Measurements from ENCODE around the gene TFDP2.
"Not testable (repeated sequence)": the region's sequence is repeated elsewhere in the genome, so short reads cannot be mapped to it uniquely, and the experiment has no call there.

Gene TFDP2

DNA sequence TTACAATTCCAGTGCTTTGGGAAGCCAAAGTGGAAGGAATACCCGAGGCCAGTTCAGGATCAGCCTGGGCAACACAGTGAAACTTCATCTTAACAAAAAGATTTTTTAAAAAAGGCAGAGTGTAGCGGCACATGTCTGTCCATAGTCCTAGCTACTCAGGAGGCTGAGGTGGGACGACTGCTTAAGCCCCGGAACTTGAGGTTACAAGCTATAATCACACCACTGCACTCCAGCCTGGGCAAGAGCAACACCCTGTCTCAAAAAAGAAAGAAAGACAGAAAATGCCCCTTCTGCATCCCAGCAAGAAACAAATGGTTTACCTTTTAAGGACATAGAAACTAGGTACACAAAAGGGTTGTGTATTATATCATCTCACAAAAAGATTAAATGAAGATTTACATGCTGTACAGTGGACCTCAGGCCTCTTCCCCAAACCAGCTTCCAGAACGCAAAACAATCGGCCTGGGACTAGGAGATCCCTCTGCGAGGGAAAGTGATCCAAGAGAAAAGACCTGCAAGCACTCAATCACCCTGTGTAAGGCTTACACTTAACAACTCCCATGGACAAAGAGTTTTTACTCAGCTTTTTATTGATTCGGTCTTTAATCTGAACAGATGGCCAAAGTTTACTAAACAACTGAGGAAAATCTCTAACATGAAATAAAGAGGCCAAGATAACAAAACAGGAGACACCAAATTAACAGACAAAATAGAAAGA is 21.2 kb downstream of the TFDP2 start:
- DNase-seq (ENCODE audit: low spot score) = no peak

DNA sequence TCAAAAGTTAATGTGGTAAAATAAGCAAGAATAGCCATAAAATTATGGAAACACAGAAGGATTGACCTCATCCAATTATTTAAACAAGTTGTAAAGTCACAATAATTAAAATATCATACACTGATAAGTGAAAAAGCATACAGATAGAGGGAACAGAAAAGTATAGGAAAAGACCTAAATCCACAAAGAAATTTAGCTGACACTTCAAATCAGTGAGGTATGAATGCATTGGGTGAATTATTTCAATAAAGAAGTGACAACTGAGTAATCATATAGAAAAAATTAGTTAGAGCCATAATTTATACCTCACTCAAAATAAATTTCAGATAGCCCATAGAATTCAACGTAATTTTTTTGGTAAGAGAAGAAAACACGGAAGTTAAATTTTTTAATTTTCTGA is 25.1 kb downstream of the TFDP2 start:
- no peak for DNase-seq (ENCODE audit: low spot score)

DNA sequence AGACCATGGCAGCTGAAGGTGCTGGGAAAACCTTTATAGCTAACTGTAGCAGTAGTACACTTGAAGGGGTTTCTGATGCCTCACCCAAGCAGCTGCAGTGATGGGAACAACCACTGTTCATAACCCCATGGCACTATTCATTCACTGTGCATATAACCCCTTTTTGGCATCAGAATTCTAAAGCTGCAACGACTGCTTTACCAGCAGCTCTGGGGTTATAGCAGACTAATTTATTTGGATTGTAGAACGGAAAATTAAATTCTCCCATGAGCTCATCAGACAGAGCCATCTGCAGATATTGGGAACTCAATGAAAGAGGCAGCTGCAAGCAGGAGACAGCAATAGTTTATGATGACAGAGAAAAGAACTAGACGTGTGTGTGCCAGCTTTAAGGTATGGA is 28.6 kb downstream of the TFDP2 start:
- no peak for DNase-seq (ENCODE audit: low spot score)

DNA sequence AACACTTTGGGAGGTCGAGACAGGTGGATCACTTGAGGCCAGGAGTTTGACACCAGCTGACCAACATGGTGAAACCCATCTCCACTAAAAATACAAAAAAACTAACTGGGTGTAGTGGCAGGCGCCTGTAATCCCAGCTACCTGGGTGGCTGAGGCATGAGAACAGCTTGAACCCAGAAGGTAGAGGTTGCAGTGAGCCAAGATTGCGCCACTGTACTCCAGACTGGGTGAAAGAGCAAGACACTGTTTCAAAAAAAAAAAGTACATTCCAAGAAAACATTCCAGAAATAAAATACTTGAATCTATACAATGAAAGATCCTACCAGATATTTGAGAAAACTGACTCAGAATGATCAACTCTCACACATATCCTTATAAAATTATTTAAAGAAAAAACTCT is 30.4 kb downstream of the TFDP2 start:
- no peak for DNase-seq (ENCODE audit: low spot score)

DNA sequence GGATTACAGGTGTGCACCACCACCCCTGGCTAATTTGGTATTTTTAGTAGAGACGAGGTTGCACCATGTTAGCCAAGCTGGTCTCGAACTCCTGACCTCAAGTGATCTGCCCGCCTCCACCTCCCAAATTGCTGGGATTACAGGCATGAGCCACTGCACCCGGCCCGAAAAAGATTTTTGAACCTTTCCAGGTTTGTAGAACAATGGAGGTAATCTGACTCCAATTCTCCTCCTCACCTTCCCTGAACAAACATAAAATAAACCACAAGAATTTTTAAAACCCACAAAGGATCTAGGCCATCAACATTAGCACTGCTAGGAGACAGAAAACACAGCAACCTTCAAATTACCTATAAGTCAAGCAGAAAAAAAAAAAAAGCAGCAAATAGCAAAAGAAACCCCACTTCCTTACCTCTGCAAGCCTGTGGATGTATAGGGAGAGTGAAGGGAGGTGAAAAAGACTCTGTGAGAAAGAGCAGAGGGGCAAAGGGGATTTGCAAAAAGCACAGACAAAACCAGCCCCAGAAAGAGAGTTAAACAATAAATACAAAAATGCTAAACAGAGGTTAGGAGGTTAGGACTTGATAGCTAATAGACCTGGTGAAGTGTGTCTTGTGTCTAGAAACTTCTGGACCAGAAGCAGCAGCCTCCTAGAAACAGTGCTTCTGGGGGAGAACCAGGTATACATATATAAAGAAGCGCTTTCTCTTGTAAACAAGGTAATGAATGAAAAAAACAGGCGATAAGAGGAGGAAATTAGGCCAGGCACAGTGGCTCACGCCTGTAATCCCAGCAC is 32.1 kb downstream of the TFDP2 start:
- DNase-seq (ENCODE audit: low spot score) = no peak

DNA sequence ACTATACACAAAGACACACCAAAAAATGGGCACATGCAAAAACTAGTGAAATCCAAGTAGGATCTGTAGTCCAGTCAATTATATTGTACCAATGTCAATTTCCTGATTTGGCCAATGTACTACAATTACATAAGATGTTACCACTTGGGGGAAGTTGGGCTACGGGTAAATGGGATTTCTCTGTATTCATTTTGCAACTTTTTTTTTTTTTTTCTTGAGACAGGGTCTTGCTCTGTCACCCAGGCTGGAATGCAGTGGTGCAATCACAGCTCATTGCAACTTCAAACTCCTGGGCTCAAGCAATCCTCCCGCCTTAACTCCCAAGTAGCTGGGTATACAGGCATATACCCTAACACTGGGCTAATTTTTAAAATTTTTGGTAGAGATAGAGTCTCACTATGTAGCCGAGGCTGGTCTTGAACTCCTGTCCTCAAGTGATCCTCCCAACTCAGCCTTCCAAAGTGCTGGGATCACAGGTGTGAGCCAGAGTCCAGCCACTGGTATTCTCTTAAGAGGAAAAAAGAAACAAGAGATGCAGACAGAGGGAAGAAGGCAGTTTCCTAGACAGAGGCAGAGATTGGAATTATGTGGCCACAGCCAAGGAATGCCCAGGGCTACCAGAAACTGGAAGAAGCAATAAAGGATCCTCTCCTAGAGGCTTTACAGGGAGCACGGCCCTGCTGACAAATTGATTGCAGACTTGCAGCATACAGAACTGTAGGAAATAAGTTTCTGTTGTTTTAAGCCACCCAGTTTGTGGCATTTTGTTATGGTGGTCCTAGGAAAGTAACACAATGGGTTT is 33.3 kb downstream of the TFDP2 start:
- no peak for DNase-seq (ENCODE audit: low spot score)

DNA sequence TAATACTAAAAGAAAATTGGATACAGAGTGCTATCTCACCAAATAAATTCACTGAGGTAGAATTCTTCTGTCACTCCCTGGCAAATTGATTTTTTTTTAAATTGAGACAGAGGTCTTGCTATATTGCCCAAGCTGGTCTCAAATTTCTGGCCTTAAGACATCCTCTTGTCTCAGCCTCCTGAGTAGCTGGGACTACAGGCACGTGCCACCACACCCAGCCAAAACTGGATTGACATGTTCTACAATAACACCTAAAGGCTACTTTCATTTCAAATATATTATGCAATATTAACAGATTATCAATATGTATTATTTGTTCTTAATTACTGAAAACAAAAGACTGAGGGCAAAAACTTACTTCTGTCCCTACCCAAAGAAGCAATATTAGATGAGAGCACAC is 36.7 kb downstream of the TFDP2 start:
- DNase-seq (ENCODE audit: low spot score) = no peak

DNA sequence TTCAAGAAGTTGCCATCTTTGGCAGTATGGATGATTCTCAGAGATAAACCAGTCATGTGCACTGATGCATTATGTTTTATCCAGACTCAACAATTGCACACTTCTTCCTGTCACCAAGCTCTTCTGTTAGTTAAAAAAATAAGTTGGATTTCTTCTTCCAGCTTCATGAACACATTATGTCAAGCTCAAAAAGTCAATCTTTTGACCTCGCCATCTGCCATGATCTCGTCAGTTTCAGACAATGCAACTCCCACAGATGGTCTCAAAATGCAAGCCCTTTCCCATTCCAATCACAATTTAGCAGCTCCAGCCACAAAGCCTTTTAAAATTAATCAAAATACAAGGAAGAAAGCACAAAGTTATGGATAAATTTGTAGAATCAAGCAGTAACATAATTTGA is 42.8 kb downstream of the TFDP2 start:
- no peak for DNase-seq (ENCODE audit: low spot score)

DNA sequence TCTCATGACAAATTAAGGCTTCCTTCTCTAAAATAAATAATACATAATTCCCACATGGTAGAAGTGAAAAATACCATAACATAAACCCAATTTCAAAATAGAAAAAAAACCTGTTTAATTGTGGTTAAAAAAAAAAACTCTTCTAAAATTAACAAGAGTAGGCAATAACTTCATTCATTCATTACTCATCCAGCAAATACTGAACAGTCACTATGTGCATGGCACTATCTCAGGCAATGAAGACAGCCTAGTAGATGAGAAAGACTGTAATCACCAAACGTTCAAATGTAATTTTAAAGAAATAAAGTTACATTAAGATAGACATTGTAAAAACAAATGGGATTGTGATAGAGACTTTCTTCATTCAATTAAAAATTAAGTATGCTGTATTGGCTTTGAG is 43.4 kb downstream of the TFDP2 start:
- DNase-seq (ENCODE audit: low spot score) = no peak

DNA sequence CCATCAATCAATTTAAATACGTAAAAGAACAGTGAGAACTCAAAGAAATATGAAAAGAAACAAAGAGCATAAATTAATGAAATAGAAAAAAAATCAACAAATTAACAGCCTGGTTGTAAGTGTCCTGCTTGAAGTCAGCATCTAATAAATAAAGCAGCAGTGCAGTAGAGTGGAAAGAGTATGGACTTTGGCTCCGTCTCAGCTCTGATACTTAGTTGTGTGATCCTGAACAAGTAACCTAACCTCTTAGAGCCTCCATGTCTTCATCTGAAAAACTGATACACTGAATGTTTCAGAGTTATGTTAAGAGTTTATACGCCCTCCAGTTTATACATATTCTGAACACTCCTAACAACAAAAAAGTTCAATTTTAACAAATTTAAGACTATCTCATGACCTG is 44.6 kb downstream of the TFDP2 start:
- DNase-seq (ENCODE audit: low spot score) = no peak

DNA sequence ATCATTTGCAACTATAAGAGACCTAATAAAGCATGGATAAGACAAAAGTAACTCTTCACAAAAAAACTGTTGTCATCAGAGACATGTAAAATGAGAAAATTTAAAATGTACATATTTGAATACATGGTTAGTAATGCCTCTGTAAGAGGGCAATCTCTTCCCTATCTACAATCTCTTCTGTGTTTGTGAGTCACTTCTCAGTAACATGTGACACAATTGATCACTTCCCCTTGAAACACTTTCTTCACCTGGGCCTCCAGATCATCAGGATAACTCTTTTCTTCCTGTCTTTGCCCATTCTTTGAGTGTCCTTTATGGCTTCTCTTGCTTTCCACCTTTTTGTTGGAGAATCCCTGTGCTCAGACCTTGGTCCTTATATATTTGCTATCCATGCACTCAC is 50.4 kb downstream of the TFDP2 start:
- no peak for DNase-seq (ENCODE audit: low spot score)

DNA sequence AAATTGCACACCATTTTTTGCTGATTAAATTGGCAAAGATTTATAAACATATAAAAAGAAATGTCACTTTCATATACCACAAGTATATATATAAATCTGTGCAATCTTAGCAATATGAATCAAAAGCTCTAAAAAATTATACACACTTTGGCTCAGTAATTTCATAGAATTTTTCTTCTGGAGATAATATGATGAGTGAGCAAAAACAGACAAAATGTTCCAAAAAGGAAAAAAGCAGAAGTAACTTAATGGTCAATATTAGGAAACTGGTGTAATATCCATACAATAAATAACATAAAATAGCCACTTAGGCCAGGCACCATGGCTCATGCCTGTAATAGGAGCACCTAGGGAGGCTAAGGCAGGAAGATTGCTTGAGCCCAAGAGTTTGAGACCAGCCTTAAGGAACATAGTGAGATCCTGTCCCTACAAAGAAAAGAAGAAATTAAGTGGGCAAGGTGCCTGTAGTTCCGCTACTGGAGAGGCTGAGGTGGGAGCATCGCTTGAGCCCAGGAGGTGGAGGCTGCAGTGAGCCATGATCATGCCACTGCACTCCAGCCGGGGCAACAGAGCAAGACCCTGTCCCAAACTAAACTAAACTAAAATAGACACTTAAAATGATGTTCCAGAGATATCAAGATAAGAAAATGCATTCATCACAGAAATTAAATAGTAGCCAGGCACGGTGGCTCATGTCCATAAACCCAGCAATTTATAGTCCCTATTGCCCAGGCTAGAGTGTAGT is 52.1 kb downstream of the TFDP2 start:
- no peak for DNase-seq (ENCODE audit: low spot score)

DNA sequence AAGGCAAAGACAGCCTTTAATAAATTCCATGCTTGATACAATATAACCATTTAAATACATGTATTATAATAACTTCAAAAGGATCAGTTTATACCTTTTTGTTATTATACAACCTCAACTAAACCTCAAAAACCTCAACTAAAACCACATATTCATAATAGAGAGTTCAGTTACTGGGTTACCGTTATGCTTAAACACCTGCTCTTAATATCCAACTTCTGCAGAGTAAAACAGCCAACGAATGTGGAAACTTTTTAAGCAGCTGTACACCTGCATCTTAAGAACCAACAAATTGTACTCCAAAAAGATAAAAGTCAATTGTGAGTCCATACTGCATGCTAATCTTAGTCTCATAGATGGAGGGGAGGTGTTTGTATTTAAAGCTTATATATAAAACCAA is 53.5 kb downstream of the TFDP2 start:
- DNase-seq (ENCODE audit: low spot score) = no peak

DNA sequence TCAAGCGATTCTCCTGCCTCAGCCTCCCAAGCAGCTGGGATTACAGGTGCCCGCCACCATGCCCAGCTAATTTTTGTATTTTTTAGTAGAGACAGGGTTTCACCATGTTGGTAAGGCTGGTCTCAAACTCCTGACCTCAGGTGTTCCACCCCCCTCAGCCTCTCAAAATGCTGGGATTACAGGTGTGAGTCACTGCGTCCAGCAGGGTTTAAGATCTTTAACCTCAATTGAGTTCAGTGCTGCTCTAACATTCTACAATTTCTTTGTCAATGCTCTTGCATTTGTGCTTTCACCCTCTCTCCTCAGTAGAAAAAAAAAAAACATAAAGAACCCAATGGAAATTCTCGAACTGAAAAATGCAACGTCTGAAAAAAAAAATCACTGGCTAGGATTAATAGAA is 60.4 kb downstream of the TFDP2 start:
- not testable (repeated sequence) for DNase-seq (ENCODE audit: low spot score)

DNA sequence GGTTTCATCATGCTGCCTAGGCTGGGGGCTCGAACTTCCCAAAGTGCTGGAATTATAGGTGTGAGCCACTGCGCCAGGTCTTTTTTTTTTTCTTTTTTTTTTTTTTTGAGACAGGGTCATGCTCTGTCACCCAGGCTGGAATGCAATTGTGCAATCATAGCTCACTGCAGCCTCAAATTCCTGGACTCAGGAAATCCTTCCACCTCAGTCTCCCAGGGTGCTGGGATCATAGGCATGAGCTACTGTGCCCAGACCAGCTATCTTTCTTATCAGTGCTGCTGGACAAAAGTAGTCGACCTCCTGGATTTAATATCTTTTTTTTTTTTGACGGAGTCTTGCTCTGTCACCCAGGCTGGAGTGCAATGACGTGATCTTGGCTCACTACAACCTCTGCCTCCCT is 60.8 kb downstream of the TFDP2 start:
- no peak for DNase-seq (ENCODE audit: low spot score)

DNA sequence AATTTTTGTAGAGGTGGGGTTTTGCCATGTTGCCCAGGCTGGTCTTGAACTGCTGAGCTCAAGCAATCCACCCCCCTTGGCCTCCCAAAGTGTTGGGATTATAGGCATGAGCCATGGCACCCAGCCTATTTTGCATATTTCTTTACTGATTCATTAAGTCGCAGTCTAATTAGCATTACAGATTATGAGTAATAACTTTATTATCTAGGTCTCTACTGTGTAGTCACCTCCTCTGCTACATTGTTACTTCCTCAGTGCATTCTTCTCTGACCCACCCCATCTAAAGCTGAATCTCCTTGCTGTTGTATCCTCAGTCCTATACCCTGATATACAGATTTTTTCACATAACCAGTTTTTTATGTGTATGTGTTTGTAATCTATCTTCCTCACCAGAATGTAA is 61.7 kb downstream of the TFDP2 start:
- no peak for DNase-seq (ENCODE audit: low spot score)

DNA sequence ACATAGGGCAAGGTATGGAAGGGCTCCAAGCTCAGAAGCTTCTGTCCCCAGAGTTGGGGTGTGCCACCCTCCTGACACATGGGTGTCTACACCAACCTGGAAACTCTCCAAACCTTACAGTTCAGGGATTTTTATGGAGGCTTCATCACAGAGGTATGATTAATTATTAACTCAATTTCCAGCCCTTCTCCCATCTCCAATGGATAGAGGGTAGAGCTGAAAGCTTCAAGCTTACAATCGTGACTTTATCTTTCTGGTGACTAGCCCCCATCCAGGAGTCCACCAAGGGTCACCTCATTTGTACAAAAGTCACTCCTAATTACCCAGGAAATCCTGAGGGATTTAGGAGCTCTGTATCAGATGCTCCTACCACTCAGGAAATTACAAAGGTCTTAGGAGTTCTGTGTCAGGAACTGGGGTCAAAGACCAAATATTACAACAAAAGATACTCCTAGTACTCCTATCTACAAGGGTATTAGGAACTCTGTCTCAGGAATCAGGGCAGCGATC is 62.7 kb downstream of the TFDP2 start:
- no peak for DNase-seq (ENCODE audit: low spot score)

DNA sequence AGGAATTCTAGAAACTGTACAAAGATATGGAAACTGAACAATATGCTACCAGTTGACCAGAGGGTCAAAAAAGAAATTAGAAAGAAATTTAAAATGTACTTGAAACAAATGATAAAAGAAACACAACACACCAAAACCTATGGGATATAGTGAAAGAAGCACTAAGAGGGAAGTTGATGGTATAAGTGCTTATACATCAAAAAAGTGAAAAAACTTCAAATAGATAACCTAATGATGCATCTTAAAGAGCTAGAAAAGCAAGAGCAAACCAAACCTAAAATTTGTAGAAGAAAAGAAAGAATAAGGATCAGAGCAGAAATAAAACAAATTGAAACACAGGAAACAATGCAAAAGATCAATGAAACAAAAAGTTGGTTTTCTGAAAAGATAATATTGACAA is 68.2 kb downstream of the TFDP2 start:
- no peak for DNase-seq (ENCODE audit: low spot score)

DNA sequence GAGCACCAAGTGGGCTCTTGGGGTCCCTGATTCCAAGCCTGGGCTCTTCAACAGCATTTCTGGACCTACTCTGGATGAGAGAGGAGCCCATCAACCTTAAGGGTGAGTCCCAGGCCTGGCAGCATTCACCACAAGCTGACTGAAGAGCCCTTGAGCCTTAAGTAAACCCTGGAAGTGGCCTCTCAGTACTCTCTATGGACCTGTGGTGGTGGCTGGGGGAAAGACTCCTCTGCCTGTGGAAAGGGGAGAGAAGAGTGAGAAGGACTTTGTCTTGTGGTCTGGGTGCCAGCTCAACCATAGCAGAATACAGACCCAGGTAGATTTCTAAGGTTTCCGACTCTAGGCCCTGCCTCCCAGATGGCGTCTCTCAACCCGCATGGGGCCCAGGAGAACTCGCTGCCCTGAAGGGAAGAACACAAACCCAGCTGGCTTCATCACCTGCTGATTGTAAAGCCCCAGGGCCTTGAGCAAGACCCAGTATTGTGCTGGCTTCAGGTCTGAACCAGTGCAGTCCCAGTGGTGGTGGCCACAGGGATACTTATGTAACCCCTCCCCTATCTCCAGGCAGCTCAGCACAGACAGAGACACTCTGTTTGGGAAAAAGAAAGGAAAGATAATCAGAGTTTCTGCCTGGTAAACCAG is 71.4 kb downstream of the TFDP2 start:
- DNase-seq (ENCODE audit: low spot score) = no peak

DNA sequence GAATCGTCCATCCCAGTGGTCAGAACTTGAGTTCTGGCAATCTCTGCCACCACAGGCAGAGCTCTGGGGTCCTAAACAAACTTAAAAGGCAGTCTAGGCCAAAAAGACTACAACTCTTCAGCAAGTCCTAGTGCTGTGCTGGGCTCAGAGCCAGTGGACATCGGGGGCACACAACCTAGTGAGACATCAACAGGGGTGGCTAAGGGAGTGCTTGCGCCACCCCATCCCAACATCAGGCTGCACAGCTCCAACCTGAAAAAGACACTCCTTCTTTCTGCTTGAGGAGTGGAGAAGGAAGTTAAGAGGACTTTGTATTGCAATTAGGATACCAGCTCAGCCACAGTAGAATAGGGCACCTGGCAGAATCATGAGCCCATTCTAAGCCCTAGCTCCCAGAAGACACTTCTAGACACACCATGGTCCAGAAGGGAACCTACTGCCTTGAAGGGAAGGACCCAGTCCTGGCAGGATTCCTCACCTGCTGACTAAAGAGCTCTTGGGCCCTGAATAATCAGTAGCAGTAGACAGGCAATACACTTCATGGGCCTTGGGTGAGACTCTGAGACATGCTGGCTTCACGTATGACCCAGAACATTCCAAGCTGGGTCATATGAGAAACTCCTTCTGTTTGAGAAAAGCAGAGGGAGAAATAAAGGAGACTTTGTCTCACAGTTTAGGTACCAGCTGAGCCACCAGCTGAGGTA is 72.0 kb downstream of the TFDP2 start:
- no peak for DNase-seq (ENCODE audit: low spot score)

DNA sequence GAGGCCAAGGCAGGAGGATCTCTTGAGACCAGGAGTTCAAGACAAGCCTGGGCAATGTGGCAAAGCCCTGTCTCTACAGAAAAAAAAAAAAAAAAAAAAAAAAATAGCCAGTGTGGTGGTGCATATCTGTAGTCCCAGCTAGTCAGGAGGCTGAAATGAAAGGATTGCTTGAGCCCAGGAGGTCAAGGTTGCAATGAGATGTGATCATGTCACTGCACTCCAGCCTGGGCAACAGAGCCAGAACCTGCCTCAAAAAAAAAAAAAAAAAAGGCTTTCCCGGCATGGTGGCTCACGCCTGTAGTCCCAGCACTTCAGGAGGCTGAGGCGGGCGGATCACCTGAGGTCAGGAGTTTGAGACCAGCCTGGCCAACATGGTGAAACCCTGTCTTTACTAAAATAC is 73.7 kb downstream of the TFDP2 start:
- DNase-seq (ENCODE audit: low spot score) = not testable (repeated sequence)

All from D341Med (cell line).